ENCODE measurements around the gene SORCS3. TPM values are rescaled to one million over a fixed set of nuclear protein-coding genes. Genes with fewer than 3 reads are reported as not detected.

Gene SORCS3
- total and polyA plus RNA-seq, 4 donors, result 0.93 TPM; not detected in 3

DNA sequence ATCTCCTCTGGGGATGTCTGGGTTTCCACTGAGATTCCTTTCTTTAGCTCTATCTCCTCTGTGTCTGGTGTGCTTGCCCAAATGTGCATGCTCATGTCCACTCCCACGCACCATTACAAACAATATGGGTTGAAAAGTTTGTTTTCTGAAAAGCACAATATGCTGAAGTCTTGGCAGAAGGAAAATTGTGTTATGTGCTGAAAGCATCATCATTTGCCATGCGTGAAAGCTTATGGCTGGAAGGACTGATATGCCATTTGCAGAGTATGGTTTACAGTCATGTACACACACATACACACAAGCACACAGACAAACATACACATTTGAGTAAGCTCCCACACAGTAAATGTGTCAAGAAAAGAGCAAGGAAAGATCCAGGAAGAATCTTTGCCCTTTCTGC is 231.6 kb downstream of the SORCS3 start (continued):
- TF ChIP-seq, protein P1, sequence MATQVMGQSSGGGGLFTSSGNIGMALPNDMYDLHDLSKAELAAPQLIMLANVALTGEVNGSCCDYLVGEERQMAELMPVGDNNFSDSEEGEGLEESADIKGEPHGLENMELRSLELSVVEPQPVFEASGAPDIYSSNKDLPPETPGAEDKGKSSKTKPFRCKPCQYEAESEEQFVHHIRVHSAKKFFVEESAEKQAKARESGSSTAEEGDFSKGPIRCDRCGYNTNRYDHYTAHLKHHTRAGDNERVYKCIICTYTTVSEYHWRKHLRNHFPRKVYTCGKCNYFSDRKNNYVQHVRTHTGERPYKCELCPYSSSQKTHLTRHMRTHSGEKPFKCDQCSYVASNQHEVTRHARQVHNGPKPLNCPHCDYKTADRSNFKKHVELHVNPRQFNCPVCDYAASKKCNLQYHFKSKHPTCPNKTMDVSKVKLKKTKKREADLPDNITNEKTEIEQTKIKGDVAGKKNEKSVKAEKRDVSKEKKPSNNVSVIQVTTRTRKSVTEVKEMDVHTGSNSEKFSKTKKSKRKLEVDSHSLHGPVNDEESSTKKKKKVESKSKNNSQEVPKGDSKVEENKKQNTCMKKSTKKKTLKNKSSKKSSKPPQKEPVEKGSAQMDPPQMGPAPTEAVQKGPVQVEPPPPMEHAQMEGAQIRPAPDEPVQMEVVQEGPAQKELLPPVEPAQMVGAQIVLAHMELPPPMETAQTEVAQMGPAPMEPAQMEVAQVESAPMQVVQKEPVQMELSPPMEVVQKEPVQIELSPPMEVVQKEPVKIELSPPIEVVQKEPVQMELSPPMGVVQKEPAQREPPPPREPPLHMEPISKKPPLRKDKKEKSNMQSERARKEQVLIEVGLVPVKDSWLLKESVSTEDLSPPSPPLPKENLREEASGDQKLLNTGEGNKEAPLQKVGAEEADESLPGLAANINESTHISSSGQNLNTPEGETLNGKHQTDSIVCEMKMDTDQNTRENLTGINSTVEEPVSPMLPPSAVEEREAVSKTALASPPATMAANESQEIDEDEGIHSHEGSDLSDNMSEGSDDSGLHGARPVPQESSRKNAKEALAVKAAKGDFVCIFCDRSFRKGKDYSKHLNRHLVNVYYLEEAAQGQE (IDR thresholded peaks at IDR 0.05), result no peak
- no peak for TF ChIP-seq RXRA (IDR thresholded peaks at IDR 0.05)

DNA sequence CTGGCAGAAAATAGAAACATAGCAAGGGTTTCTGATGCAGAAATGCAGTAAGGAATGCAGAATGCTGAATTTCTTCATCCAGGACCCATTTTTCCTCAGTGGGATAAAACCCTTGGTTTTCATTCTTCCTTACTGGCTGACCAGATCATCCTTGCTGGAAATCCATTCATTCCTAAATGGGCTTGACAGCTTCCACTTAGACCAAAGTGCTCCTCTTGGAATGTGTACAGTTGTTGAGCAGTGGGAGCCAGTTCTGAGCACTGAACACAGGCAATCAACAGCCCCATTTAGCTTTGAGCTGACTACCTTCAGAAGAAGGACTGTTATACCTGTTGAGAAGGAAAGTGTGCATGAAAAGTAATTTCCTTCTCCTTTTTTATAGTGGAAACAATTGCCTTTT is 232.1 kb downstream of the SORCS3 start:
- H3K36me3 ChIP-seq (ENCODE audit: control insufficient read depth in 4 of 4, insufficient read depth in 3 of 4, low read depth in 1 of 4, low read length in 3 of 4), result no peaks in the 10 kb centered on the region
- no peaks in the 10 kb centered on the region for H3K9me3 ChIP-seq (ENCODE audit: control insufficient read depth in 4 of 4, low read length in 3 of 4)
- no peaks in the 10 kb centered on the region for H3K4me1 ChIP-seq (ENCODE audit: control insufficient read depth in 4 of 4, insufficient read depth in 4 of 4, low read length in 3 of 4)
- no peak overlapping the region for H3K27ac ChIP-seq (ENCODE audit: low read depth in 1 of 2, low read length in 2 of 2)
- H3K27me3 ChIP-seq (ENCODE audit: control insufficient read depth in 4 of 4, insufficient read depth in 4 of 4, low read length in 3 of 4), result peaks cover 0 to 3% (median 0%) of the 10 kb centered on the region in 4 donors
- TF ChIP-seq, protein P2, sequence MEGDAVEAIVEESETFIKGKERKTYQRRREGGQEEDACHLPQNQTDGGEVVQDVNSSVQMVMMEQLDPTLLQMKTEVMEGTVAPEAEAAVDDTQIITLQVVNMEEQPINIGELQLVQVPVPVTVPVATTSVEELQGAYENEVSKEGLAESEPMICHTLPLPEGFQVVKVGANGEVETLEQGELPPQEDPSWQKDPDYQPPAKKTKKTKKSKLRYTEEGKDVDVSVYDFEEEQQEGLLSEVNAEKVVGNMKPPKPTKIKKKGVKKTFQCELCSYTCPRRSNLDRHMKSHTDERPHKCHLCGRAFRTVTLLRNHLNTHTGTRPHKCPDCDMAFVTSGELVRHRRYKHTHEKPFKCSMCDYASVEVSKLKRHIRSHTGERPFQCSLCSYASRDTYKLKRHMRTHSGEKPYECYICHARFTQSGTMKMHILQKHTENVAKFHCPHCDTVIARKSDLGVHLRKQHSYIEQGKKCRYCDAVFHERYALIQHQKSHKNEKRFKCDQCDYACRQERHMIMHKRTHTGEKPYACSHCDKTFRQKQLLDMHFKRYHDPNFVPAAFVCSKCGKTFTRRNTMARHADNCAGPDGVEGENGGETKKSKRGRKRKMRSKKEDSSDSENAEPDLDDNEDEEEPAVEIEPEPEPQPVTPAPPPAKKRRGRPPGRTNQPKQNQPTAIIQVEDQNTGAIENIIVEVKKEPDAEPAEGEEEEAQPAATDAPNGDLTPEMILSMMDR (IDR thresholded peaks at IDR 0.05; ENCODE audit: low read depth, low read length, missing input control), result no peak
- TF ChIP-seq YY1 (IDR thresholded peaks at IDR 0.05) (no peak), NR2F2 (IDR thresholded peaks at IDR 0.05) (no peak), RAD21 (IDR thresholded peaks at IDR 0.05) (no peak), HNF4G (IDR thresholded peaks at IDR 0.05) (no peak), HNF4A (conservative IDR thresholded peaks at IDR 0.05) (no peak), FOXA2 (IDR thresholded peaks at IDR 0.05) (no peak)
- TF ChIP-seq, protein P1 (IDR thresholded peaks at IDR 0.05), result no peak
- TF ChIP-seq, protein P3, sequence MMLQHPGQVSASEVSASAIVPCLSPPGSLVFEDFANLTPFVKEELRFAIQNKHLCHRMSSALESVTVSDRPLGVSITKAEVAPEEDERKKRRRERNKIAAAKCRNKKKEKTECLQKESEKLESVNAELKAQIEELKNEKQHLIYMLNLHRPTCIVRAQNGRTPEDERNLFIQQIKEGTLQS (IDR thresholded peaks at IDR 0.05), result no peak
- TF ChIP-seq, protein P4, sequence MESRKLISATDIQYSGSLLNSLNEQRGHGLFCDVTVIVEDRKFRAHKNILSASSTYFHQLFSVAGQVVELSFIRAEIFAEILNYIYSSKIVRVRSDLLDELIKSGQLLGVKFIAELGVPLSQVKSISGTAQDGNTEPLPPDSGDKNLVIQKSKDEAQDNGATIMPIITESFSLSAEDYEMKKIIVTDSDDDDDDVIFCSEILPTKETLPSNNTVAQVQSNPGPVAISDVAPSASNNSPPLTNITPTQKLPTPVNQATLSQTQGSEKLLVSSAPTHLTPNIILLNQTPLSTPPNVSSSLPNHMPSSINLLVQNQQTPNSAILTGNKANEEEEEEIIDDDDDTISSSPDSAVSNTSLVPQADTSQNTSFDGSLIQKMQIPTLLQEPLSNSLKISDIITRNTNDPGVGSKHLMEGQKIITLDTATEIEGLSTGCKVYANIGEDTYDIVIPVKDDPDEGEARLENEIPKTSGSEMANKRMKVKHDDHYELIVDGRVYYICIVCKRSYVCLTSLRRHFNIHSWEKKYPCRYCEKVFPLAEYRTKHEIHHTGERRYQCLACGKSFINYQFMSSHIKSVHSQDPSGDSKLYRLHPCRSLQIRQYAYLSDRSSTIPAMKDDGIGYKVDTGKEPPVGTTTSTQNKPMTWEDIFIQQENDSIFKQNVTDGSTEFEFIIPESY (IDR thresholded peaks at IDR 0.05), result no peak
- no peak overlapping the region for H3K9ac ChIP-seq (ENCODE audit: low read depth in 1 of 2, low read length in 2 of 2)
- no peak overlapping the region for H3K4me3 ChIP-seq (ENCODE audit: low read depth in 1 of 3, low read length in 3 of 3)
- no peak for DNase-seq (ENCODE audit: low spot score)
